ENCODE results near the gene ACACA. TPM values are rescaled to one million over a fixed set of nuclear protein-coding genes. Genes with fewer than 3 reads are reported as not detected.

ACACA gene
- total RNA-seq, 1 donor from 2014 or later = 62.5 TPM

GRCh38 chr17:37399265-37399803, 7.3 kb downstream of the ACACA start:
- intact Hi-C loops (cut with micrococcal nuclease) = no loop called here

DNA sequence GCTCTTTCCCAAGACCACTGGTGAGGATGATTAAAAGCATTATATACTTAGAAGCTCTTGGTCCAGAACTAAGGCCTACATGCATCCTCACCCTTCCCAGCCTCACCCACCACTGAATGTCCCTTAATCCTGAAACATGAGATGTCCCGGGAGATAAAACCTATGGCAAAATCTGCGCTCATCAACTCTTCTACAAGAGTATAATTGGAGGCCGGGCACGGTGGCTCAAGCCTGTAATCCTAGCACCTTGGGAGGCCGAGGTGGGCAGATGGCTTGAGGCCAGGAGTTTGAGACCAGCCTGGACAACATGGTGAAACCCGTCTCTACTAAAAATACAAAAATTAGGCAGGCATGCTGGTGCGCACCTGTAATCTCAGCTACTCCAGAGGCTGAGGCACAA, 13.3 kb downstream of the ACACA start:
- intact Hi-C loops (cut with micrococcal nuclease) = no loop called here

DNA sequence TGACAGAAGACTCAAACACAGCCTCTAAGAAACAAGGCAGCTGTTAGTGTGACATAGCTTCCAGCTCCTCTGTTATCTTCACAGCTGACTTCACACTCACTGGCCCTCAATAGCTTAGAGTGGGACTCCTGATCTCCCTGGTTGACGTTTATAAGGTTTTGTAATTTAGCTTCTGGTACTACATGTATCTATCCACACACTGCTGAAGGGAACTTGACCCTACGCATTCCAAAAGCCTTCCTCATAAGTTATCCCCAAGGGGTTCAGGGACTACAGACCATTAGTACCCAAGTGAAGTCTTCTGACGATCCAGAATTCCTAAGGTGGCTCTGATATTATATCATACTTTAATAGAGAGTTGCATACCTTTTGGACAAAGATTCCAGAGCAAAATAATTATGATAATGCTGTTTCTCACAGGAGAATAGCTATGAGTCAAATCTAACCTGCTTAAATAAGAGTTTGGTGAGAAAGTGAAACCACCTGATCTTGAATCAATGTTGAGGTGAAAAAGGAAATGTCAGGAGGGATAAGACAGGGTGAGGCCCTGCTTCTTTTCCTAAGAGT, 14.5 kb downstream of the ACACA start:
- intact Hi-C loops (cut with micrococcal nuclease) = no loop called here

DNA sequence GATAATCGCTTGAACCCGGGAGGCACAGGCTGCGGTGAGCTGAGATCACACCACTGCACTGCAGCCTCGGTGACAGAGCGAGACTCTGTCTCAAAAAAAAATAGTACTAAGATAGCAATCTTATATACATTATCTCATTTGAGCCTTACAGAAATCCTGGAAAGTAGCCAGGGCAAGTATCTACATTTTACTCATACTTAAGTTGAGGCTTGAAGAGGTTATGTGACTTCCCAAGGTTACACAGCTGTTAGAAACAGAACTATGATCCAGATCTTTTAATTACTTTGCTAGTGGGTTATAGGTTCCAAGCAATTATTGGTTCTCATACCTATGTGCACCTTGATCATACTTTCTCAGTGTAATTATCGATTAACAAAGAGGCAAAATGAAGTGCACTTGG, 15.5 kb downstream of the ACACA start:
- intact Hi-C loops (cut with micrococcal nuclease) = no loop called here

GRCh38 chr17:37389160-37389559, 17.5 kb downstream of the ACACA start:
- intact Hi-C loops (cut with micrococcal nuclease) = no loop called here

DNA sequence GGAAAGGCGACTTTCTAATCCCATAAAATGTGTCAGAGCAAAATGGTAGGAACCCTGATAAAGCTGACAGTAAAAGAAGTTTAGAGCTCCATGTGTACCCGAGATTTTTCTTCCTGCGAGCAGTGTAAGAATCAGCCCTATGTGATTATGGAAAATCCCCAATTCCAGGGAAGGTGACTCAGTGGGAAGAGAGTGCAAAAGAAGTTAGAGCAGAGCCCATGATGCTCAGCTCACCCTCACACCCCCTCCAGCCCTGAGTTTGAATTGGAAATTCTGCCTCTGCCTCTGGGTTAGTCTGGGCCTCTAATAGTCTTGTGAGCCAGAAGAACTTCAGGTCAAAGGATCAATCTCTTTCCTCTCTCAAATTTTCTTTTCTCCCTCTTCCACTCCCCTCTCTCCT, 18.4 kb downstream of the ACACA start:
- intact Hi-C loops (cut with micrococcal nuclease) = no loop called here

GRCh38 chr17:37386462-37386861, 20.2 kb downstream of the ACACA start:
- intact Hi-C loops (cut with micrococcal nuclease) = no loop called here

DNA sequence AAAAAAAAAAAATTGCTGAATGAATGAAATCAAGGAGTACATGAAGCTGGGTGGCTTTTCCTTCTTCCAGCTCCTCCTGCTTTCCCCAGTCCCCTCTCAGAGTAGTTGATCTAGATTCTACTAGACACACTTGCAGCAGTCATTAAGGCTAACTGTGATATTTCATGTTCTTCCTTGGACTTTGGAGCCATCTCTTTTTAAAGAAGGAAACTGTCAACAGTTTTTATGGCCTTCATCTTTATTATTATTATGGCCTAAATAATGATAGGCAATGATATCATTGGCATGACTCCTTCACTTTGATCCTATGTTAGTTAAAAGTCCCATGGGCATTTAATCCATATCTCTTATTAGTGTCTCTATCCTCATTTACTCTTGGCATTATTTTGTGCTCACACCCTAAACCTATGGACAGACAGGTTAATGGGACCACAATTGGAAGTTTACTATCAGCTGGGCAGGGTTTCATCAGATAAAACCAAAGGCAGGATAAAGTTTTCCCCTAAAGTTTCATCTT, 21.1 kb downstream of the ACACA start:
- intact Hi-C loops (cut with micrococcal nuclease) = no loop called here

GRCh38 chr17:37384560-37385149, 22.0 kb downstream of the ACACA start:
- intact Hi-C loops (cut with micrococcal nuclease) = no loop called here

- intact Hi-C loops (cut with micrococcal nuclease) = no loop called here
Observed at GRCh38 chr17:37382056-37382455, 24.6 kb downstream of the ACACA start.

DNA sequence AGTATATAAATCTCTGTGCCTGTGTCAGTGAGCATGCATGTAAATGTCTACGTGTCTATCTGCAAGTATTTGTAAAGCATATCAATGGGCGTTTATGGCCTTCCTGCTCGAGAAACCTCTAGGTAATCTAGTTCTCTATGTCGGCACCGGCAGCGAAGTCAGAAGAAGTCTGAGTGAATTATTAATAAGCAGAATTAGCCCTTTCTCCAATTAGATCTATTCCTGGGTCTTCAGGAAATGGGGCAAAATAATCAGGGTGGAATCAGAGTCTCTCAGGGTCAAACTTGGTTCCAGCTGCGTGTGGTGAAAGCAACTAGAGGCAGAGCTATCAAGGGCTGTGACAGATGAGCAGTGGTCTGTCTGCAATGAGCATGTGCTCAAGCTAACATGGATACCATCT, 30.9 kb downstream of the ACACA start, which contains the start of gene C17orf78:
TSS of gene C17orf78 (plus strand) at position 280 of the 400 bp plus-strand sequence. CDS start at position 388, 108 bp downstream.
- intact Hi-C loops (cut with micrococcal nuclease) = no loop called here

GRCh38 chr17:37373530-37374159, 33.0 kb downstream of the ACACA start:
- intact Hi-C loops (cut with micrococcal nuclease) = loop anchor here (5.0 kb wide), 1 partner anchor 34 kb away; the partner anchor contains the start of genes ACACA and TADA2A

DNA sequence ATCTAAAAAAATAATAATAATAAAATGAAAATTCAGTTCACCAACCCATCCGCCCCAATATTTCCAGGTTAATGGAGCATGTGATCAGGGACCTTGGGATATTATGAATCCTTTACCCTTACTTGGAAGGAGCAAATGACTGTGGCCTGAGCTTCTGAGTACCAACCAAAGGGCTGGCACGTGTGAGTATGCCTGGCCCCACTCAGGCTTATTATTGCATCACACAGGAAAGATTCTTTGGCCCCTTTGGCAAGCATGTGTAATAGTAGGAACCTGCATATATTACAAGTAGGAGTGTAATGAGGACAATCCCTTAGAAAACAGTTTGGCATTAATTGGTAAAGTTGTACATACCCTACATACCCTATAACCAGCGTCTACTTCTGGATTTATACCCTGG, 38.1 kb downstream of the ACACA start:
- intact Hi-C loops (cut with micrococcal nuclease) = no loop called here

DNA sequence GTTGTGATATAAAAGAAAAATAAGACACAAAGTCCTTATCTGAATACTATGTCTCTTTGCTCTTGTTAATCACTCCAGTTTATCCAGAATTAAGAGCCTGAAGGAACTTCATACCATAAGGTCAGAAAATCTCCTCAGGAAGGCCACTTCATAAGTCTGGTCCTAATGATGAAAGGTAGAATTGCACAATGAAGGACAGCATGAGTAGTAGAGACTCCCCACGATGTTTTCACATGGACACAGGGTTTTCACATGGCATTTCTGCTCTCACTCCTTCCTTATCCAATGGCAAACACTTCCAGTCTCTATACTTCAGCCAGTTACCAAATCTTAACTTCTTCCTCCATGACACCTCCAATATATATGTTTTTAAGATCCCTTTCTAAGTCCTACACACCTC, 41.0 kb downstream of the ACACA start:
- intact Hi-C loops (cut with micrococcal nuclease) = no loop called here

DNA sequence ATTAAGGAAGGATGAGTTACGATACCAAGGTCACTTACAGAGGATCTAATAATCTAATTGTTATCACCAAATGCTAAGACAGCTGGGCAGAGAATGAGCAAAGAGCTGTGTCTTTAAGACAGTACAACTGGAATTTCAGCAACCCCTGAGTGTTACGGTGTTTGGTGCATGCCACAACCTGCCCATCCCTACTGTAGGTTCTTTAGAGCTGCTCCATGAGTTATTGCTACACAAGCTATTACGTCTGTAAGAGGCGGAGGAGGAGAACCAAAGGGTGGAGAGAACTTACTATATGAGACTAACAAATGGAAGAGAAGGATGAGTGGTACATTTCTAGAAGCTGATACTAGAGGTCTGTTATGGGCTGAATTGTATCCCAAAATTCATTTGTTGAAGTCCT, 45.1 kb downstream of the ACACA start:
- intact Hi-C loops (cut with micrococcal nuclease) = no loop called here

GRCh38 chr17:37360632-37361031, 46.0 kb downstream of the ACACA start:
- intact Hi-C loops (cut with micrococcal nuclease) = no loop called here

DNA sequence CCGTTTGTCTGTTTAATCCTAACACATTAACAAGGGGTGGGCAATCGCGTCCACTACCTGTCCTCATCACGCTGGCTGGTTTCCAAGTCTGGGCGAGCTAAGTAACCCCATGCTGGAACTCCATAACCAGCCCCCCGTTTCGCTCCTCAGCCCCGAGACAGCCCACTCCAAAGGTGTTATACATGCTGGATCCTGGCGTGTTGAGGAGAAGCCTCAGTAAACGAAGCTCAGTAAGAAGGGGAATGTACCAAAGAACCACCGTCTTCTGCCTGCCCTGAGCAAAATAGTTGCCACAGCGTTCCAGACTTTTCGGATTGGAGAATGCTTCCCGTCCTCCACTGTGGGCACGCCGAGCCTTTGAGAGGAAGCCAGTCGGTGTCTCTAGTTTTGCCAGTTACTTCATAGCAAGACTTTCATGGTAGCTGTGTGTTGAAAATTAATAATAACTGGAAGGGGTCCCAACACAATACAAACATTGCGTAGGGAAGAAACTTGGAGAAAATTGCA, 46.9 kb downstream of the ACACA start:
- intact Hi-C loops (cut with micrococcal nuclease) = loop anchor here (1.0 to 10.0 kb wide), 3 partner anchors 47 to 250 kb away; partner anchors contain the start of genes ACACA, SYNRG and TADA2A

- intact Hi-C loops (cut with micrococcal nuclease) = loop anchor here (1.0 to 10.0 kb wide), 3 partner anchors 47 to 250 kb away; partner anchors contain the start of genes ACACA, SYNRG and TADA2A
Observed at GRCh38 chr17:37358830-37359681, 47.6 kb downstream of the ACACA start.

GRCh38 chr17:37358098-37358829, 48.4 kb downstream of the ACACA start:
- intact Hi-C loops (cut with micrococcal nuclease) = loop anchor here (10.0 kb wide), 1 partner anchor 217 kb away; no protein-coding TSS in a partner anchor

All from T-helper 2 cell treated with Interferon-gamma antibody and Interleukin-4, amounts not matched to agents 100 ng/mL and 5 ng/mL, for 36 hours (primary cell).